Naive B cell (primary cell): Measurements from ENCODE around the gene DLGAP4. TPM values are rescaled to one million over a fixed set of nuclear protein-coding genes. Genes with fewer than 3 reads are reported as not detected.
A peak's percentile ranks its signal among the peaks of the same experiment; 100 is the strongest.

ENCODE experiments used
- ATAC-seq, 2 donors: fragments of 150-1000 bp; cut with Tn5 transposase; 2 replicates each; pipeline ENCODE4 v1.10.0; 2021; ENCODE audit warnings: low read depth in 2 of 2, mild to moderate bottlenecking in 2 of 2, moderate library complexity in 2 of 2
- DNase-seq: peaks from one replicate; pipeline ENCODE4 v3.0.0; 2022
- H3K27ac Mint-ChIP-seq, 6 donors: one replicate each; pipeline ENCODE4 v1.8.0; 2020 to 2022; ENCODE audit warnings: mild to moderate bottlenecking in 6 of 6, mixed read lengths in 6 of 6, moderate library complexity in 5 of 6, inconsistent platforms in 2 of 6
- H3K27me3 Mint-ChIP-seq, 3 donors: one replicate each; pipeline ENCODE4 v1.8.0; 2021 to 2022; ENCODE audit warnings: mixed read lengths in 3 of 3, mild to moderate bottlenecking in 1 of 3
- H3K36me3 Mint-ChIP-seq, 2 donors: one replicate each; pipeline ENCODE4 v1.8.0; 2020 to 2022; ENCODE audit warnings: mixed read lengths in 2 of 2, inconsistent platforms in 1 of 2, mild to moderate bottlenecking in 1 of 2
- H3K4me1 Mint-ChIP-seq, 3 donors: one replicate each; pipeline ENCODE4 v1.8.0; 2020 to 2022; ENCODE audit warnings: mixed read lengths in 3 of 3, inconsistent platforms in 1 of 3, mild to moderate bottlenecking in 1 of 3, moderate library complexity in 1 of 3
- H3K4me3 Mint-ChIP-seq, 8 donors: one replicate each; pipeline ENCODE4 v1.8.0; 2020 to 2022; ENCODE audit warnings: mild to moderate bottlenecking in 8 of 8, mixed read lengths in 8 of 8, moderate library complexity in 8 of 8, inconsistent platforms in 2 of 8
- H3K9me3 Mint-ChIP-seq, 7 donors: one replicate each; pipeline ENCODE4 v1.8.0; 2020 to 2022; ENCODE audit warnings: mixed read lengths in 7 of 7, mild to moderate bottlenecking in 5 of 7, inconsistent platforms in 2 of 7, moderate library complexity in 1 of 7
- polyA plus RNA-seq, 6 donors: library from polyadenylated mRNA; unstranded; fragments of 300-500 nt; fragmentation: Illumina TruSeq; gene quantifications; one replicate each; pipeline ENCODE4 v1.2.3, GENCODE V29; 2021; ENCODE audit warnings: low read depth in 6 of 6

The DLGAP4 gene
- polyA plus RNA-seq, 6 donors from 2014 or later, result 15.3 to 35.5 (median 21.1) TPM

DNA sequence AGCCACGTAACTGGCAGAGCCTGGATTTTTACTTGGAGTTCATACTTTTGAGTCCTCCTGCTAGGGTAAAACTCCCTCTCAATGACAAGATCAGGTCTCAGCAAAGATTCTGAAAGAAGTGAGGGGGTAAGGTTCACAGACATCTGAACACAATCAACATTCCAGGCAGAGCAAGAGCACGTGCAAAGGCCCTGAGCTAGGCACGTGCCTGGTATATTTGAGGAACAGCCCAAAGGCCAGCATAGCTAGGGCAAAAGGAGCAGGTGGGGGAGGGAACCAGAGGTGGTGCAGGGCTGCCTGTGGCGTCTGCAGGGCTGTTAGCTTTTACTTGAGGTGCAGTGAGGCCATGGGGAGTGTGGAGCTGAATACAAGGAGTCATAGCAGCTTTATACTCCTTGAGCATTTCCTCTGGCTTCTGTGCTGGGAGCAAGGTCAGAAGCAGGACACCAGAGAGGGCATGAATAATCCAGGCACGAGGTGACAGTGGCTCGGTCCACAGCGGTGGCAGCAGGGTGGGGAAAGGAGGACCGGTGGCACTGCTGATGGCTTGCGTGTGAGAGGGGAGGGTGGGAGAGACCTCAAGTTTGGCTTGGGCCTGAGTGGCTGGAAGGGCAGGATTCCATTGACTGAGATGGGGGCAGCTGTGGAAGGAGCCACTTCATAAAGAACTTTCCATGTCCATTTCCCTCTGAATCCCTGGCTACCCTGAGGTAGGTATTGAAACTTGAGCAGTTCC lies 57.0 kb downstream of the DLGAP4 start:
- H3K9me3 Mint-ChIP-seq, result no peaks in the 10 kb centered on the region
- H3K27me3 Mint-ChIP-seq, result peaks cover 10 to 39% (median 19%) of the 10 kb centered on the region in 3 donors
- ATAC-seq (no peak), DNase-seq (no peak)
- no peak overlapping the region for H3K4me3 Mint-ChIP-seq
- no peak overlapping the region for H3K27ac Mint-ChIP-seq
- H3K36me3 Mint-ChIP-seq, result no peaks in the 10 kb centered on the region
- H3K4me1 Mint-ChIP-seq, result no peaks in the 10 kb centered on the region

DNA sequence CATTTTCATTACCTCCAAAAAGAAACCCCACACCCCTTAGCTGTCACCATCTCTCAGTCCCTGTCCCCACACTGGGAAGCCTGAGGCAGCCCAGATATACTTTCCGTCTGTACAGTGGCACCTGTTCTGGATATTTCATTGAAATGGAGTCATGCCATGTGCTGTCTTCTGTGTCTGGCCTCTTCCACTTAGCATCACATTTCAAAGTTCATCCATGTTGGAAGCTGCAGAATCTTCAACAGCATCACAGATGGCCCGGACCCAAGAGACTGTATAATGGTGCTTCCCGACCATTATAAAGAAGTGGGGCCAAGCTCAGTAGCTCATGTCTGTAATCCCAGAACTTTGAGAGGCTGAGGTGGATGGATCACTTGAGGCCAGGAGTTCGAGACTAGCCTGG lies 58.4 kb downstream of the DLGAP4 start:
- Mint-ChIP-seq H3K36me3 (no peaks in the 10 kb centered on the region), H3K9me3 (no peaks in the 10 kb centered on the region), H3K27ac (peak overlapping the region in 1 of 6 donors; percentile 52), H3K27me3 (peaks cover 10 to 39% (median 25%) of the 10 kb centered on the region in 3 donors), H3K4me1 (no peaks in the 10 kb centered on the region), H3K4me3 (no peak overlapping the region)
- ATAC-seq (no peak), DNase-seq (no peak)

DNA sequence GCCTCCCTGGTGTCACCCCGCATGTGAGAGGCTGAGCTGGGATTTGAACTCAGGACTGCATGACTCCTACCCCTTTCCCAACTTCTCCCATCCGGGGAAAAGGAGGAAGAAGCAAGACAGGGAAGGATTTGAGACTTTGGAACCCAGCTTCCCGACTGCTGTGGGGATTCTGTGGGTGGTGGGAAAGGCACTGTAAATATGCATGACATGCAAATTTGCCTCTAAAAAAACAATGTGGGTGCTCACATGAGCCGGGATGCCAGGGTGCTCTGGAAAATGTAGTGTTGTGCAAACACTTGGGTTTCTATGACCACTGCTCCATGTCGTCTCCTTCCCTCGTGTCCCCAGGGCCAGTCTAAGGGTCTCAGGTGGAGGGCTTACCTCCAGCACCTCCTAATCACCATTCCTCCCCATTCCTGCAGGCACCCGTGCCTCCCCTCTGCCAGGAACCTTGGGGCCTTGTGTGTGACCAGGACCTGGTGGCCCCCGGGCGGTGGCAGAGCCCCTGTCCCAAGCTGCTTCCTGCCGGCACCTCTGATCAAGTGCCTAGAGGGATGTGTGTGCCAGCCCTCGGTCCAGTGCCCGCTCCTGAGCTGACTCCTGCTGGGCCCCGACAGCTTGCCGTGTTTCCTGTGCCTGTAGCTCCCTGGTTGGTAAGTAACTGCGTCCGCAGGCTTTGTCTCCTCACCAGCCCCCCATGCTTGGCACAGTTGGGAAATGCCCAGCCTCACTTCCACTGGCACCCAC lies 60.7 kb downstream of the DLGAP4 start:
- no peaks in the 10 kb centered on the region for H3K36me3 Mint-ChIP-seq
- no peak overlapping the region for H3K27ac Mint-ChIP-seq
- no peak overlapping the region for H3K4me3 Mint-ChIP-seq
- H3K9me3 Mint-ChIP-seq, result no peaks in the 10 kb centered on the region
- ATAC-seq, result no peak
- no peak for DNase-seq
- peaks cover 10 to 33% (median 25%) of the 10 kb centered on the region in 3 donors for H3K27me3 Mint-ChIP-seq
- no peaks in the 10 kb centered on the region for H3K4me1 Mint-ChIP-seq

DNA sequence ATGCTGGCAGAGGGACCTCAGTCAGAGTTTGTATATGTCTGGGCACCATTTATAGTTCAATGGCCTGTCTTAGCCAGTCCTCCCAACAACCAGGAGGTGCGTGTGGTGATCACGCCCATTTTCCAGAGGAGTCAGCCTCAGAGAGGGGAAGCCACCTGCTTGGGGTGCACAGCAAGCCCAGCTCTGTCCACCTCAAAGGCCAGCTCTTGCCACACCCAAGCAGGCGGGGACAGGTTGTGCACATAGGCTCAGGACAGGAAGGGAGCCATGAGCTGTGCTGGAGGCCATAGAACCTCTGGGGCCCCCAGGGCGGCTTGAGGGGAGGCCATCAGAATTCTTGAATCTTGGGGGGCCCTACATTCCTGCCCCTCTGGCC lies 61.2 kb downstream of the DLGAP4 start:
- Mint-ChIP-seq H3K36me3 (no peaks in the 10 kb centered on the region), H3K27me3 (peaks cover 12 to 34% (median 22%) of the 10 kb centered on the region in 3 donors), H3K4me1 (no peaks in the 10 kb centered on the region), H3K4me3 (no peak overlapping the region), H3K9me3 (no peaks in the 10 kb centered on the region), H3K27ac (no peak overlapping the region)
- ATAC-seq (no peak), DNase-seq (no peak)

DNA sequence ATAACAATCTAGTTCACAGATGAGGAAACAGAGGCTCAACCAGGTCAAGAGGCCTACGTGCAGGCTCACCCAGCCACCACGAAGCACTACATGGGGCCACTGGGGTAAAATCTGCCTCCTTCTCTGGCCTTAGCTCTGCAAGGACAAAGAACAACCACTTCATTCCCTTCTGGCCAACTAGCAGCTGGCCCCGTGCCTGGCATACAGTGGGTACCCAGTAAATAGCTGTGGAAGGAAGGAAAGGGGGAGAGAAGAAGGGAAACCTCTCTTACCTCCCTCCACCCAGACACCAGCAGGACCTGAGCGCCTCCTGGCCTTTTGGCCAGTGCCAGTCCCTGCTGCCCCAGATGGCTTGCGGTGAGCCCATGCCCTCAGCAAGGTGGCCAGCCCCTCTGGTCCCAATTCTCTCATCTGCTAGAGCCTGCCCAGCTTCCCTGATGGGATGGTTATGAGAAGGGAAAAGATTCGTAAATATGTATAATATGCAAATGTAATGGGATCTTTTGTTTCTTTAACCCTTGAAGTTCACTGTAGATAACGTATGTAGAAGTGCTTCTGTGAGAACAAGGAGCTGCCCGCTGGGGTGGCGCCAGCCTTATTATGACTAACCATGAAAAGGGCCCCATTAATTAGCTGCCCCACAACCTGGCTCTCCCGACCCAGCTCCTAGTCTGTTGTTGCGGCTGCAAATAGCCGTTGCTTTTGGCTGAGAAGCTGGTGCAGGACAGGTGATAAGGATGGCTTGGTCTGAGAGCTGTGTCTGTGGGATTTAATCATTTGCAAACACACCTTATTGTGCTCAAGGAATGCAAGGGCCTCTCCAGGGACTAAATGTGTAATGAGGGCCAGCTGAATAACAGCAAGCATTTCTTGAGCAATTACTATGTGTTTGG lies 62.0 kb downstream of the DLGAP4 start:
- Mint-ChIP-seq H3K36me3 (no peaks in the 10 kb centered on the region), H3K27me3 (peaks cover 16 to 26% (median 18%) of the 10 kb centered on the region in 3 donors), H3K27ac (no peak overlapping the region), H3K9me3 (no peaks in the 10 kb centered on the region), H3K4me1 (no peaks in the 10 kb centered on the region), H3K4me3 (no peak overlapping the region)
- DNase-seq, result no peak
- no peak for ATAC-seq

DNA sequence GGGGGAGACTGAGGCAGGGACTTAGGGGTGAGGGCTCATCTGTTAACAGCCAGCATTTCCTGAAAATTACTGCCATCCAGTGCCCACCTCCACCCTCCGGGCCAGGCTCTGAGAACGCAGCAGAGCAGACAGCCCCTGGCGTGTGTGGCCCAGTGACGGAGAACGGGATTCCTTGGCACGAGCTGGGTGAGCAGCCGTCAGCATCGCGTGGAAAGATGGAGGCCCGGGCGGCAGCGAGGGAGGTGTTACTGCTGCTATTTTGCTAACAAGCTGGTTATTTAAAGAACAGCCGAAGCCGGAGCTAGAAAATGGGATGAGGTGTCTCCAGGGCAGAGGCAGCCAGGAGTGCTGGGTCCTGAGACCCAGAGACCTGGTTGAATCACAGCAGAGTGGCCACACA lies 62.7 kb downstream of the DLGAP4 start:
- Mint-ChIP-seq H3K36me3 (no peaks in the 10 kb centered on the region), H3K4me1 (no peaks in the 10 kb centered on the region), H3K27ac (no peak overlapping the region), H3K4me3 (peak overlapping the region in 1 of 8 donors; percentile 74), H3K9me3 (no peaks in the 10 kb centered on the region), H3K27me3 (peaks cover 16 to 24% (median 22%) of the 10 kb centered on the region in 3 donors)
- no peak for ATAC-seq
- DNase-seq, result no peak

DNA sequence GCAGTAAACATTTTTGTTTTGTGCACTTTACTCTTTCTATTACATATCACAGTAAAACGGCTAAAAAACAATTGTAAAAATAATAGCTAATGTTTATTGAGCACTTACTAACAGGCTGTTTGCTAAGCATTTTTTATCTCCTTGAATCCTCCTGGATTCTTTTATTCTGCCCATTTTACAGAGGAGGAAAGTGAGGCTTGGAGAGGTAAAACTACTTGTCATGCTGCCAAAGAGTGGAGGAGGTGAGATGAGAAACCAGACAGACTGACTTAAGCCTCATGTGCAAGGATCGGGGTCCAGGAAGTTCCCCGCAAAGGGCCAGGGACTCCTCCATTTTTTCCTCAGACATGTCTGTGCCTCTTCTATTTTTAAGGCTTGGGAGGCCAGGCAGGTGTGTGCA lies 63.6 kb downstream of the DLGAP4 start:
- Mint-ChIP-seq H3K27me3 (peaks cover 18 to 28% (median 21%) of the 10 kb centered on the region in 3 donors), H3K36me3 (no peaks in the 10 kb centered on the region), H3K27ac (no peak overlapping the region), H3K4me1 (no peaks in the 10 kb centered on the region), H3K9me3 (no peaks in the 10 kb centered on the region), H3K4me3 (no peak overlapping the region)
- ATAC-seq (no peak), DNase-seq (no peak)

DNA sequence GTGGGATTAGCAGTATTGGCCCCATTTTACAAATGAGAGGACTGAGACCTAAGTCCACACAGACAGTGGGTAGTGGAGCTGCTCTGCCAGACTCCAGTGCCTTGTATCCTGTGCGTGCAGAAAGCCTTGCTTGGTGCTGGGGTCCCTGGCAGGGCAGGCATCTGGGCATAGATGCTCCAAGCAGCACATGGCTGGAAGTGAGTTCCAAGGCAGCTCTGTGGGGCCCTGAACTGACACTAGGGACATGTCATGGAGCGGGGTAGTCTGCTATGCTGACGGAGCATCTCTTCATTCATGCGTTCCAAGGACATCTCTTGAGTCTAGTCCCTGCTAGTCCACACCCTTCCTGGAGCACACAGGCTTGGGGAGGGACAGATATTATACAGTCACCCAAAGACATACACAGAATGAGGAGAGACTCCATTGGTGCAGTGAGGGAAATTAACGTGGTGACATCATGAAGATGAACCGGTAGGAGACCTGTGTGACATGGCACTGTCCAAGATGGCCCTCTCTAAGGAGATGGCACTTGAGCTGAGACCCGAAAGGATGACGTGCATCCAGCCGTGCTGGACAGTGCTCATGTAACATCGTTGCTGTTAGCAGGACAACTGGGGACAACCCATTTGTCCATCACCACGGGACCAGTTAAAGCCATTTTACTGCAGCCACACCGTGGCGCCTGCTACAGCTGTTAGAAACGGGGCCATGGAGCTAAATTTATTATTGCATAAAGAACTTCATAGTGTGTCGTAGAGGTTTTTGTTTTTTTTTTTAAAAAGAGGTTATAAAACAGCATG lies 65.1 kb downstream of the DLGAP4 start:
- no peak overlapping the region for H3K4me3 Mint-ChIP-seq
- no peaks in the 10 kb centered on the region for H3K36me3 Mint-ChIP-seq
- DNase-seq (no peak), ATAC-seq (no peak)
- H3K27ac Mint-ChIP-seq, result peak overlapping the region in 1 of 6 donors; percentile 40
- H3K27me3 Mint-ChIP-seq, result peaks cover 23 to 39% (median 27%) of the 10 kb centered on the region in 3 donors
- H3K9me3 Mint-ChIP-seq, result no peaks in the 10 kb centered on the region
- no peaks in the 10 kb centered on the region for H3K4me1 Mint-ChIP-seq

DNA sequence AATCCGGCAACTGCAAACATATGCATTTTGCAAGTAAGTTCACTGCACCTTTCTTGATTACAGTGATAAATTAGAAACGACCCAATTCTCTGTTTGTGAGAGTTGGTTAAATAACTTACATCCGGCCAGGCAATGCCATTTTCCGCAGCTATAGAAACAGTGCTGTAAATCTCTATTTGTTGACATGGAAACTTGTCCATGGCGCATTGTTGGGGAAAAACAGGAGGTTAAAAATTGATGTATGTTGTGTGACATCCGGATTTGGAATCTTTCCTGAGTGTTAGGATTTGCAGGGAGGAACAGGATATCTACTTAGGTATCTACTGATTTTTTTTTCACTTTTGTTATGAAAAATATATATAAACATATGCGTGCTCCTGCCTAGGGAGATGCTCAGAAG lies 66.5 kb downstream of the DLGAP4 start:
- Mint-ChIP-seq H3K9me3 (no peaks in the 10 kb centered on the region), H3K27ac (peak overlapping the region in 1 of 6 donors; percentile 33), H3K4me1 (no peaks in the 10 kb centered on the region), H3K4me3 (no peak overlapping the region), H3K27me3 (peaks cover 33 to 46% (median 34%) of the 10 kb centered on the region in 3 donors), H3K36me3 (no peaks in the 10 kb centered on the region)
- no peak for DNase-seq
- ATAC-seq, result no peak

DNA sequence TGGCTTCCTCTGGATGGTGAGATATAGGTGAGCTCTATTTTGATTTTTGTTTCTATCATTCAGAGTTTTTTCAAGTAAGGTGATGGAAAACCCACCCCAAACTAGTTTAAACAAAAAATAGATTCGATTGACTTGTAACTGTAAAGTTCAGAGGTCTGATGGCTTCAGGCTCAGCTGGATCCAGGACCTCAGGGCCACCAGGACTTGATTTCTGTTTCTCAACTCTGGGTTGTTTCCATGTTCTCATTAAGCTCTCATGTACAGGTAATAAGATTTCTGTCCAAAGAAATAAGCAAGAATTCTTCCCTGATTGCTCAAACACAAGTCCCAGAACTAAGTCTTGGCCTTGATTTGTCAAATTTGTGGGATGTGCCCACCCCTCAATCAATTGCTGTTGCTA lies 67.0 kb downstream of the DLGAP4 start:
- no peaks in the 10 kb centered on the region for H3K9me3 Mint-ChIP-seq
- H3K27ac Mint-ChIP-seq, result peak overlapping the region in 1 of 6 donors; percentile 33
- peaks cover 32 to 46% (median 33%) of the 10 kb centered on the region in 3 donors for H3K27me3 Mint-ChIP-seq
- no peaks in the 10 kb centered on the region for H3K36me3 Mint-ChIP-seq
- no peak for ATAC-seq
- no peaks in the 10 kb centered on the region for H3K4me1 Mint-ChIP-seq
- H3K4me3 Mint-ChIP-seq, result no peak overlapping the region
- no peak for DNase-seq

DNA sequence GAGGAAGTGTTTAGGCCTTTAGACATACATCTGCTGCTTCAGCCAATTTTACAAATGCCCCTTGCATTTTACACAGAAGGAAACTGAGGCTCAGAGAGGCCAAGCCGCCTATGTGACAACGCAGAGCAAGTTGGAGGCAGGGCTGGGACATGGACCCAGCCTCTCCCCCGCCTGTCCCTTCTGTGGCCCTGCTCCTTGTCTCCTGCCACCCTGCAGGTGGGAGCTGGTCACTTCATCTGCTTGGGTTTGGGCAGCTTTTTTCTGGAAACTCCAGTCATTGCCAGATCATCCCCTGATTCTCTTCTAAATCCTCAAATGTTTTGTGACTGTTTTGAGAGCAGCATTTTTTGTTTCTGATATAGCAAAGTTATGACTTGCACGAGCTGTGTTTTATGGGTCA lies 68.9 kb downstream of the DLGAP4 start:
- no peaks in the 10 kb centered on the region for H3K36me3 Mint-ChIP-seq
- no peak overlapping the region for H3K27ac Mint-ChIP-seq
- ATAC-seq (no peak), DNase-seq (no peak)
- no peak overlapping the region for H3K4me3 Mint-ChIP-seq
- peaks cover 0 to 2% (median 0%) of the 10 kb centered on the region in 7 donors for H3K9me3 Mint-ChIP-seq
- no peaks in the 10 kb centered on the region for H3K4me1 Mint-ChIP-seq
- H3K27me3 Mint-ChIP-seq, result peaks cover 28 to 62% (median 39%) of the 10 kb centered on the region in 3 donors

DNA sequence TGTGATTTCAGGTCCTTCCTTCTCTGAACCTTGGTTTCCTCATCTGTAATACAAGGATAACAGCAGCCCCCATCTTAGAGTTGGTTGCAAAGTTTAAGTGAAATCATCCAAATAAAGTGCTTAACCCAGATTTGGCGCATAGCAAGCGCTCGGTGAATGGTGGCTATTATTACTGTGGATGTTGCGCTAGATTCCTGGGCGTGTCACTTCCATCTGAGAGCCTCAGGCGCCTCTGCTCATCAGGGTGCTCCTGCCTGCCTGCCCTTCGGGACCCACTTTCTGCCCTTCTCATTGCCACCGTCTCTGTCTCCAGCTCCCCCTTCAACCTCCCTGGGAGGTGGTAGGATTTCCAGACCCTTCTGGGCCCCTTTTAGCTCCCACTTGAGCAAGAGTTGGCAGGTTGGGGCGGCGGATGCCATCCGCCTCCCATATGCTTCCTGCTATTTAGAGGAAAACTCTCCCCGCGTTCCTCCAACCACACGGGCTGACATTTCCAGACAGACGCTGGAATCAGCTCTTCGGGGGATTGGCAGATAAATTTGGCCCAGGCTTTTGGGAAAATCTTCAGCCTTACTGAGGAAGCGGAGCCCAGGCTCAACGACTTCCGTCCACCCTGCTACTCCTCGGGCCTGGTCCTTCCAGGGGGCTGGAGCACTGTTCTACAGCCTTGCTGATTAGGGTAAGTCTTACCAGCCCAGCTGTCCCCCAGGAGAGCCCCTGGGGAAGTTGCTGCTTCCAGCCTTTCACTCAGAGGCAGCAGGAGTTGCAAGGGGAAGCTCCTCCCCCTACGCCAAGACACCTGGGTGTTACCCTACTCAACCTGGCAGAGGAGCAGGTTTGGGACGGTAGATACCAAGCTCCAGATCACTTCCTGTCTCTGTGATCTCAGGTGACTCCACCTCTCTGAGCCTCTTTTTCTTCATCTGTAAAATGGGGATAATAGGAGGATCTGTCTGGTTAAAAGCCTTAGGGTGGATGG lies 71.5 kb downstream of the DLGAP4 start:
- Mint-ChIP-seq H3K9me3 (peaks cover 0 to 8% (median 5%) of the 10 kb centered on the region in 7 donors), H3K4me1 (no peaks in the 10 kb centered on the region)

More for the DNA sequence above, 71.5 kb downstream of the DLGAP4 start:
- Mint-ChIP-seq H3K4me3 (no peak overlapping the region), H3K27ac (no peak overlapping the region), H3K36me3 (no peaks in the 10 kb centered on the region), H3K27me3 (peaks cover 23 to 68% (median 51%) of the 10 kb centered on the region in 3 donors)
- DNase-seq (no peak), ATAC-seq (no peak)
